IPS-15b (cell line): Measurements from ENCODE around the gene SMC1B.

Experiments
- H3K27me3 ChIP-seq: one replicate; pipeline ENCODE4 v1.6.1; 2013; ENCODE audit warnings: low read length; ENCODE audit not compliant: control insufficient read depth, insufficient read depth
- H3K36me3 ChIP-seq: one replicate; pipeline ENCODE4 v1.6.1; 2013; ENCODE audit warnings: low read length; ENCODE audit not compliant: control insufficient read depth, insufficient read depth
- H3K4me1 ChIP-seq: one replicate; pipeline ENCODE4 v1.6.1; 2013; ENCODE audit warnings: mild to moderate bottlenecking, low read length; ENCODE audit not compliant: control insufficient read depth, insufficient read depth
- H3K4me3 ChIP-seq: one replicate; pipeline ENCODE4 v1.5.1; 2013; ENCODE audit warnings: low read depth, low read length
- H3K9ac ChIP-seq: one replicate; pipeline ENCODE4 v1.6.1; 2013; ENCODE audit warnings: low read depth, mild to moderate bottlenecking, low read length
- H3K9me3 ChIP-seq: one replicate; pipeline ENCODE4 v1.6.1; 2013; ENCODE audit warnings: mild to moderate bottlenecking, low read length; ENCODE audit not compliant: control insufficient read depth, insufficient read depth

Gene SMC1B, protein sequence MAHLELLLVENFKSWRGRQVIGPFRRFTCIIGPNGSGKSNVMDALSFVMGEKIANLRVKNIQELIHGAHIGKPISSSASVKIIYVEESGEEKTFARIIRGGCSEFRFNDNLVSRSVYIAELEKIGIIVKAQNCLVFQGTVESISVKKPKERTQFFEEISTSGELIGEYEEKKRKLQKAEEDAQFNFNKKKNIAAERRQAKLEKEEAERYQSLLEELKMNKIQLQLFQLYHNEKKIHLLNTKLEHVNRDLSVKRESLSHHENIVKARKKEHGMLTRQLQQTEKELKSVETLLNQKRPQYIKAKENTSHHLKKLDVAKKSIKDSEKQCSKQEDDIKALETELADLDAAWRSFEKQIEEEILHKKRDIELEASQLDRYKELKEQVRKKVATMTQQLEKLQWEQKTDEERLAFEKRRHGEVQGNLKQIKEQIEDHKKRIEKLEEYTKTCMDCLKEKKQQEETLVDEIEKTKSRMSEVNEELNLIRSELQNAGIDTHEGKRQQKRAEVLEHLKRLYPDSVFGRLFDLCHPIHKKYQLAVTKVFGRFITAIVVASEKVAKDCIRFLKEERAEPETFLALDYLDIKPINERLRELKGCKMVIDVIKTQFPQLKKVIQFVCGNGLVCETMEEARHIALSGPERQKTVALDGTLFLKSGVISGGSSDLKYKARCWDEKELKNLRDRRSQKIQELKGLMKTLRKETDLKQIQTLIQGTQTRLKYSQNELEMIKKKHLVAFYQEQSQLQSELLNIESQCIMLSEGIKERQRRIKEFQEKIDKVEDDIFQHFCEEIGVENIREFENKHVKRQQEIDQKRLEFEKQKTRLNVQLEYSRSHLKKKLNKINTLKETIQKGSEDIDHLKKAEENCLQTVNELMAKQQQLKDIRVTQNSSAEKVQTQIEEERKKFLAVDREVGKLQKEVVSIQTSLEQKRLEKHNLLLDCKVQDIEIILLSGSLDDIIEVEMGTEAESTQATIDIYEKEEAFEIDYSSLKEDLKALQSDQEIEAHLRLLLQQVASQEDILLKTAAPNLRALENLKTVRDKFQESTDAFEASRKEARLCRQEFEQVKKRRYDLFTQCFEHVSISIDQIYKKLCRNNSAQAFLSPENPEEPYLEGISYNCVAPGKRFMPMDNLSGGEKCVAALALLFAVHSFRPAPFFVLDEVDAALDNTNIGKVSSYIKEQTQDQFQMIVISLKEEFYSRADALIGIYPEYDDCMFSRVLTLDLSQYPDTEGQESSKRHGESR

DNA sequence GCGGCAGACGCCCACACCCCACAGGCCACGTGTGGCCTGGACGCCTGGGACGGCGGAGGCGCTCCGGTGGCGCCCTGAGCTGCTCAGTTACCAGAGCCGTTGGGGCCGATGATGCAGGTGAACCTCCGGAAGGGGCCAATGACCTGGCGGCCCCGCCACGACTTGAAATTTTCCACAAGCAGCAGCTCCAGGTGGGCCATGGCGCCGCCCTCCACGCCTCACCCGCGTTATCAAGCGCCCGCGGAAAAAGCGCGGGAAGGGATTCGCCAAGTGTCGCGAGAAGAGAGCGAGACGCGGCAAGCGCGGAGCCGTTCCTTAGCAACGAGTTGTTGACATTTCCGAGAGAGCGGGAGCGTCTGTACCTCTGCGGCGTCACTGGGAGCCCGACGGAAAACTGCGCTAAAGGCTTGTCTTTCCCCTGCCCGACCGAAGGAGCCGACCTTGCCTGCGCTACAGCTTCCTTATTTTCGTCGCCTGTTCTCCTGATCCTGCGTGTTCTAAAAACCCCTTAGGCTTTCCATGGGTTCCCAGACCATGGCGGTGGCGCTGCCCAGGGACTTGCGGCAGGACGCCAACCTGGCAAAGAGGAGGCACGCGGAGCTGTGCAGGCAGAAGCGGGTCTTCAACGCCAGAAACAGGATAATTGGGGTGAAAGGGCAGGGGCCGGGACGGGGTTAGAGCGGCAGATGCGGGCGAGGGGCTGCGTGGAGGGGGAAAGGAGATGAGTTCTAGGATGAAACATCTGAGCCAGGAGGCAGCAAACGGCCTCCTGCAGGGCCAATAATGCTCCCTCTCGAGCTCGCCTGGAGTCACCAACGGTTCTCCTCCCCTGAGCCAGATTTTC lies at the start of gene SMC1B, which contains the start of gene RIBC2:
SMC1B (minus strand) TSS at position 232 of the 844 bp plus-strand sequence; CDS start at position 200, 32 bp downstream.
RIBC2 (plus strand) TSS at position 326 of the 844 bp plus-strand sequence; CDS start at position 520, 194 bp downstream.
- Histone ChIP-seq H3K27me3 (peaks cover 18% of the 10 kb centered on the region), H3K4me1 (no peaks in the 10 kb centered on the region), H3K36me3 (no peaks in the 10 kb centered on the region), H3K4me3 (peak within 1 kb of the TSS; percentile 60), H3K9ac (no peak within 1 kb of the TSS), H3K9me3 (no peaks in the 10 kb centered on the region)

DNA sequence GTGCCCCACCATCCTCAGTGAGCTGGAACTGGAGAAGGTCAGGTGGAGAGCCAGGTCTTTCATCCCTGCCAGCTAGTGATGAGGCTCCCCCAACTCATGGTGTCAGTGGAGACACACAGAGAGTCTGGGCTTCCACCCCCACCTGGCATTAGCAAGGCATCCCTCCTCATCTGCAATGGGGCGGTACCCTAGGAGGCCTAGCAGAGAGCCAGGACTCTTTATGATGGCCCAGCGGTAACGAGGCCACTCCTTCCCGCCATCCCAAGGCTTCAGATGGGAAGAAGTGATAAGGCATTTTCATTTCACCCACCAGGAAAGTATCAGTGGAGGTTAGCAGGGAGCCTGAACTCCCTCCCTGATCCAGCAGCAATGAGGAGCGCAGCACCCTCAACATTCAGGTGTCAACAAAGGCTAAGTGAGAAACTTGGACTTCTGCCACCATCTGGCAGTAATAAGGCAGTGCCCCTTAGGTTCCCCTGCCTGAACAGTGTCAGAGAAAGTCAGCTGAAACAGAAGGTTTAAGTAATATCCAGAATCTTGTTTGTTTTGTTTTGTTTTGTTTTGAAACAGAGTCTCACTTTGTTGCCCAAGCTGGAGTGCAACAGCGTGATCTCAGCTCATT lies 48.7 kb upstream of the SMC1B start:
- no peaks in the 10 kb centered on the region for H3K27me3 ChIP-seq
- H3K36me3 ChIP-seq, result no peaks in the 10 kb centered on the region
- no peak overlapping the region for H3K9ac ChIP-seq
- H3K4me1 ChIP-seq, result no peaks in the 10 kb centered on the region
- no peak overlapping the region for H3K4me3 ChIP-seq
- H3K9me3 ChIP-seq, result no peaks in the 10 kb centered on the region

DNA sequence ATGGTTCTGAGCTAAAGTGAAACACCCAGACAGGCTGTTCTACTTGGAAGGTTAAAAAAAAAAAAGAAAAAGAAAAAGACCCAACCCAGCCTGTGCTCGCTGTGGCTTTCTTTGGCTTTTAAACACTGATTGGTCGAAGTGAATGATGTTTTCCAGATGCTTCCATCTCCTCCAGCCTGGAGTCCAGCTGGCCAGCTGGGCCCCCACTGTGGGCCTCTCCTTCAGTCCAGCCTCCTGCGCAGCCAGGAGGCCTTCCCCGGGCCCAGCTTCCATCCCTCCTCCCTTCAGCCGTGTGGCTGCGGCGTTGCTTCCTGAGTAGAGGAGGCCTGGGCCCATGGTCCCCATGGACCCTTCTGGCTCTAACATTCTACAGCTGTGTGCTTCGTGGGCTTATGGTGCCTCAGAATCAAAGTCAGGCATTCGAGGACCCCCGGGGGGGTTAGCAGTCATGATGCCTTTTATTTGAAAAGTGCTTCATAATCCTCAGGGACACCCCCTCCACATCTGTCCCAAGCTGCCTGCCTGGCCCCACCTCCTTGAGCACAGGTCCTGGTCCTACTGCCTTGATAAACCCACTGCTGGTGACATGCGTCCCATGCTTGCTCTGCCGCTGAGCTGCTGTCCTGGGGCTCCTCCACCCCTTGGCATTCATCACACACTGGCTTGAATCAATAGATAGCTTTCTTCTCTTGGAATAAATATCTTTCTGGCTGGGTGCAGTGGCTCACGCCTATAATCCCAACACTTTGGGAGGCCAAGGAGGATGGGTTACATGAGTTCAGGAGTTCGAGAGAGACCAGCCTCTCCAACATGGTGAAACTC lies 47.1 kb upstream of the SMC1B start:
- Histone ChIP-seq H3K27me3 (no peaks in the 10 kb centered on the region), H3K36me3 (no peaks in the 10 kb centered on the region), H3K9me3 (no peaks in the 10 kb centered on the region), H3K4me1 (no peaks in the 10 kb centered on the region), H3K9ac (no peak overlapping the region), H3K4me3 (no peak overlapping the region)

DNA sequence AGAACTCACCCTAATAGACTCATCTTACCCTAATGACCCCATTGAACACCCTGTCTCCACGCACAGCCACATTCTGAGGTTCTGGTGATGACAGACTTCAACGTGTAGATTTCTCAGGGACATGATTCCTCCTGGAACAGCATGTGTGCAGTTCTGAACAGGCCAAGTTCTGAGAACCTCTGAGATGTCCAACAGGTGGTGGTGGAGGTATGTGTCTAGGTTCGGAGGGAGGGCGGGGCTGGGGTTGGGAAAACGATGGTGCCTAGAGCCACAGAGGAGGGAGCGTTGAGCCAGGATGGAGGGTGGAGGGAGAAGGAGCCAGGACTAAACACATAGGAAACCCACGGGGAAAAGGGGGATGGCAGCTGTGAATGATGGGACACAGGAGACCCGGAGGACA lies 45.8 kb upstream of the SMC1B start:
- H3K4me3 ChIP-seq, result no peak overlapping the region
- H3K9me3 ChIP-seq, result no peaks in the 10 kb centered on the region
- no peaks in the 10 kb centered on the region for H3K36me3 ChIP-seq
- H3K4me1 ChIP-seq, result no peaks in the 10 kb centered on the region
- no peaks in the 10 kb centered on the region for H3K27me3 ChIP-seq
- no peak overlapping the region for H3K9ac ChIP-seq

DNA sequence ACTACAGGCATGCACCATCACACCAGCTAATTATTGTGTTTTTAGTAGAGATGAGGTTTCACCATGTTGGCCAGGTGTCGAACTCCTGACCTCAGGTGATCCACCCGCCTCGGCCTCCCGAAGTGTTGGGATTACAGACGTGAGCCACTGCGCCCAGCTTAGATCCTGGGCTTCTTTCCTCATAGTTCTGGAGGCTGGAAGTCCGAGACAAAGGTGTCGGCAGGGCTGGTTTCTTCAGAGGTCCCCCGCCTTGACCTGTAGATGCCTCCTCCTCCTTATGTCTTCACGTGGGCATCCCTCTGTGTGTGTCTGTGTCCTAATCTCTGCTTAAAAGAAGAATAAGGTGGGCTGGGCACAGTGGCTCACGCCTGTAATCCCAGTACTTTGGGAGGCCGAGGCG lies 45.1 kb upstream of the SMC1B start:
- Histone ChIP-seq H3K9me3 (no peaks in the 10 kb centered on the region), H3K4me1 (no peaks in the 10 kb centered on the region), H3K27me3 (no peaks in the 10 kb centered on the region), H3K9ac (no peak overlapping the region), H3K4me3 (no peak overlapping the region), H3K36me3 (no peaks in the 10 kb centered on the region)

DNA sequence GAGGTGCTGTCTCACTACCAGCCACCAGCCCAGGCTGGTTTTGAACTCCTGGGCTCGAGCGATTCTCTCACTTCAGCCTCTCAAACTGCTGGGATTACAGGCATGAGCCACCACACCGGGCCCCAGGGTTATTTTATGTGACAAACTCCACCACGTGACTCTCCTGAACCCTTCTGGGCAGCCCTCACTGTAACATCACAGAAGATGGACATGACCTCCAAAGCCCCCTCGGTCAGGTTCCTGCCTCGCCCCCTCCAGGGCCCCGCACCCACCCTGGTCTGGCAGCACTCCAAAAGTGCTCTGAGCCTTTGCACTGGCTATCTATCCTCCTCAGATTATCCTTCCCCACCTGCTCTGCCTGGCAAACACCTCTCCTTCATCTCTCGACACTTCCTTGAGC lies 43.4 kb upstream of the SMC1B start:
- Histone ChIP-seq H3K36me3 (no peaks in the 10 kb centered on the region), H3K4me3 (no peak overlapping the region), H3K9ac (no peak overlapping the region), H3K27me3 (no peaks in the 10 kb centered on the region), H3K9me3 (no peaks in the 10 kb centered on the region), H3K4me1 (no peaks in the 10 kb centered on the region)

DNA sequence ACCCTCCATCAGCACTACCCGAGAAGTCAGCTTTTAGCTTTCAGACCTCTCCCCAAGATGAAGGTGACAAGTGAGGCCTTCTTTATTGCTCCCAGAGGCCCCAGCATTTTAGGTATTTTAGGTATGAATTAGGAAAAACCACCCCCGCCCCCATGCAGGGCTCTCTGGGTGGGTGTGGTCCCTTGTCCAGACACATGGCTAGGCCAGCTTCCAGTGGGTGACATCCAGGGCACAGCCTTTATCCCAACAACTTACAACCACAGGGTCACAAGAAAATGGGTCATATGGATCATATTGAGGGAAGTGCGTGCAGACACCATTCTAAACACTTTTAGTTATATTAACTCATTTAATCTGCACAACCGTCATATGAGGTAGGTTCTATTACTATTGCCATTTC lies 42.2 kb upstream of the SMC1B start:
- no peaks in the 10 kb centered on the region for H3K9me3 ChIP-seq
- no peak overlapping the region for H3K9ac ChIP-seq
- no peaks in the 10 kb centered on the region for H3K36me3 ChIP-seq
- no peaks in the 10 kb centered on the region for H3K4me1 ChIP-seq
- H3K4me3 ChIP-seq, result no peak overlapping the region
- H3K27me3 ChIP-seq, result no peaks in the 10 kb centered on the region

DNA sequence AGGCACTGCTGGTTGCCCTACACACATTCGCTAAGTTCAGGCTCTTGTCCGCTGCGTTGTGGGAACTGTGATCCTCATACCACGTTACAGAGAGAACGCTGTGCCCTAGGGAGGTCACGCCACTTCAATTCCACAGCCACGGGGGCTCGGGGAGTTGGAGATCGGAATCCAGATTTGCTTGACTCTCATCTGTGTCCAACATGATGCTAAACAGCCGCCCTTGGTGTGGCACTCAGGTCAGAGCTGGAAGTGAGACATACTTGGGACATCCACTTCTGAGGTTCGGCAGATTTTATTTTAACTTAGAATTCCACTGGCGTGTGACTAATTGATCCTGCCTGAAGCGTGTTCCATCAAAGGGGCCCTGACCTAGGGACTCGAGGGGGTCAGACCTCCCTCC lies 41.8 kb upstream of the SMC1B start:
- Histone ChIP-seq H3K27me3 (no peaks in the 10 kb centered on the region), H3K4me3 (no peak overlapping the region)

DNA sequence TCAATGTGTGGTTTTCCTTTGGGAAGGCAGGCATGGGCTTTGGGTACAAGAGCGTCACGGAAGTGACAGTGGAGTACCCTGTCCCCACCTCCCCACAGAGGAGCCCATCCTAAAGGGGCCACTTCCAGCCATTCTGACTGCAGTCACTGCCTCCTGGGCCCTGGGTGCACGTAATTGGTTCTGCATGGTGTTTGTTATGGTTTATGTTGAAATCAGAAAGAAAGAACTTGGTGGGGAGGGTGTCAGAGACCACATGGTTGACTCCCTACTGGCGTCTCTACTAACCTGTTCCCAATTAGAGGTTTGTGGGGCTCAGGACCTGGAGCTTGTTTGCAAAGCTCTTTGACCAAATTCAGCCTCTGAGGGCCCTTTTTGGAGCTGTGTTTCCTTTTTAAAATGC lies 40.9 kb upstream of the SMC1B start:
- Histone ChIP-seq H3K4me3 (no peak overlapping the region), H3K4me1 (no peaks in the 10 kb centered on the region), H3K9me3 (no peaks in the 10 kb centered on the region), H3K27me3 (no peaks in the 10 kb centered on the region), H3K36me3 (no peaks in the 10 kb centered on the region), H3K9ac (no peak overlapping the region)

More for the DNA sequence above, 41.8 kb upstream of the SMC1B start:
- no peak overlapping the region for H3K9ac ChIP-seq
- no peaks in the 10 kb centered on the region for H3K4me1 ChIP-seq
- H3K9me3 ChIP-seq, result no peaks in the 10 kb centered on the region
- no peaks in the 10 kb centered on the region for H3K36me3 ChIP-seq

DNA sequence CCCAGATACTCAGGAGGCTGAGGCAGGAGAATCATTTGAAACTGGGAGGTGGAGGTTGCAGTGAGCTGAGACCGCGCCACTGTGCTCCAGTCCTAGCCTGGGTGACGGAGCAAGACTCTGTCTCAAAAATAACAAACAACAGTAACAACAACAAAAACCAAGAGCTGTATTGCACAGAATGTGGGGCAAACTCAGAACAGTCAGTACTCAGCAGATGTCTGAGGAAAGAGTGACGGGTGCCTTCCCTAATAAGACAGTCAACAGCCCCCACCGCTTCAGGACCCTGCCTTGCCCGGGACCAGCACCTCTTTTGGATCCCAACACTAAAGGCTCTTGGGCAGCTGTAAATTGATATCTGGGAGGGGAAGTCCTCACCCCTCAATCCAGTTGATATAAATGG lies 40.4 kb upstream of the SMC1B start:
- H3K4me3 ChIP-seq, result no peak overlapping the region
- no peaks in the 10 kb centered on the region for H3K27me3 ChIP-seq
- H3K9ac ChIP-seq, result no peak overlapping the region
- H3K9me3 ChIP-seq, result no peaks in the 10 kb centered on the region
- H3K36me3 ChIP-seq, result no peaks in the 10 kb centered on the region
- H3K4me1 ChIP-seq, result no peaks in the 10 kb centered on the region
